Stomach (tissue), 9 donors: ENCODE data around the gene FANCB. TPM values are rescaled to one million over a fixed set of nuclear protein-coding genes. Genes with fewer than 3 reads are reported as not detected.

Experiments
- DNase-seq, 2 donors: peaks; one replicate each; pipeline versions ENCODE4 v3.0.0 to v3.0.0-alpha.2; 2013 to 2019
- H3K27ac ChIP-seq, 5 donors: fragments of 200-600 bp in 4 of 5; sonication (generic) in 4 of 5; one replicate each; pipeline ENCODE4 v1.5.1; 2013 to 2019; ENCODE audit warnings: mild to moderate bottlenecking in 1 of 5, moderate library complexity in 1 of 5
- H3K27me3 ChIP-seq, 3 donors: fragments of 200-600 bp; sonication (generic); one replicate each; pipeline ENCODE4 v1.5.1; 2017 to 2019; ENCODE audit warnings: mixed run types in 1 of 3
- H3K36me3 ChIP-seq, 4 donors: fragments of 200-600 bp; sonication (generic); 1 replicate in 3 of 4; 2 replicates in 1 of 4; pipeline ENCODE4 v1.5.1; 2016 to 2019
- H3K4me1 ChIP-seq, 4 donors: fragments of 200-600 bp; sonication (generic); one replicate each; pipeline ENCODE4 v1.5.1; 2016 to 2019
- H3K4me3 ChIP-seq, 4 donors: fragments of 200-600 bp; sonication (generic) in 3 of 4; one replicate each; pipeline ENCODE4 v1.5.1; 2016 to 2019; ENCODE audit warnings: mild to moderate bottlenecking in 1 of 4
- H3K9me3 ChIP-seq, 4 donors: fragments of 200-600 bp; sonication (generic); one replicate each; pipeline ENCODE4 v1.5.1; 2016 to 2019
- CTCF ChIP-seq, 7 experiments: fragments of 450-650 bp in 4 of 7; fragments of 200-600 bp in 3 of 7; sonication (generic) in 3 of 7; IDR thresholded peaks; one replicate each; pipeline ENCODE4 v1.5.1; 2016 to 2019; ENCODE audit warnings: antibody characterized with exemption in 7 of 7, control low read depth in 2 of 7, mild to moderate bottlenecking in 1 of 7
- EP300 ChIP-seq: sonication (generic); formaldehyde crosslinking; IDR thresholded peaks from one replicate; pipeline ENCODE4 v1.6.1; 2017; ENCODE audit warnings: antibody characterized with exemption
- POLR2A ChIP-seq, 4 donors: fragments of 450-650 bp; IDR thresholded peaks; one replicate each; pipeline ENCODE4 v1.6.1; 2016; ENCODE audit warnings: antibody characterized with exemption in 4 of 4, control low read depth in 2 of 4, mild to moderate bottlenecking in 1 of 4, moderate library complexity in 1 of 4
- POLR2AphosphoS5 ChIP-seq, 3 donors: sonication (generic); formaldehyde crosslinking; IDR thresholded peaks; one replicate each; pipeline ENCODE4 v1.6.1; 2016; ENCODE audit warnings: antibody characterized with exemption in 3 of 3
- WGBS, 5 donors: extraction: QIAGEN DNeasy Blood & Tissue Kit in 3 of 5; methylation state at CpG; one replicate each; pipeline versions ENCODE4 v1.1.5 to v1.1.7; 2013 to 2018; 5-methylcytosine and 5-hydroxymethylcytosine counted together
- intact Hi-C: fragments of 100-400 bp; cut with DNase I; formaldehyde crosslinking; loops from one replicate; pipeline ENCODE4 v1.15.1; 2023; ENCODE audit warnings: low total_unique reads
- polyA plus RNA-seq, 3 donors: library from polyadenylated mRNA; stranded (reverse); fragments of 200-250 nt; gene quantifications; one replicate each; pipeline ENCODE4 v1.2.3, GENCODE V29; 2013
- total RNA-seq, 5 donors: library from RNA; depleted of rRNA; stranded (reverse); fragments of >200 nt; gene quantifications; one replicate each; pipeline versions ENCODE4 v1.1.0 to v1.2.3, GENCODE V29; 2014 to 2016
- donor health status: healthy with polysubstance abuse.
- donor health status: Bipolar disorder and iron deficiency.
- donor health status: healthy.

Gene FANCB
- total and polyA plus RNA-seq, 8 donors, result 0.25 to 5.3 (median 0.66) TPM; not detected in 2

- no peaks in the 10 kb centered on the region for H3K27me3 ChIP-seq
- no peaks in the 10 kb centered on the region for H3K36me3 ChIP-seq
- H3K27ac ChIP-seq, result peak overlapping the region in 1 of 5 donors; percentile 23
- no peaks in the 10 kb centered on the region for H3K4me1 ChIP-seq
- intact Hi-C loops, result no loop called here
- no peak overlapping the region for H3K4me3 ChIP-seq
- no peak for DNase-seq
- TF ChIP-seq EP300 (no peak), POLR2AphosphoS5 (IDR thresholded peaks at IDR 0.05) (no peak)
- WGBS, 5 donors, result 64 to 84% (median 83%) methylated on average over 3 of the region's 3 CpGs
- no peaks in the 10 kb centered on the region for H3K9me3 ChIP-seq
Measured at GRCh38 chrX:14851526-14851925, 21.3 kb downstream of the FANCB start.

GRCh38 chrX:14843666-14844065 lies 29.2 kb downstream of the FANCB start:
- Histone ChIP-seq H3K9me3 (no peaks in the 10 kb centered on the region), H3K36me3 (no peaks in the 10 kb centered on the region), H3K27ac (no peak overlapping the region), H3K4me1 (no peaks in the 10 kb centered on the region), H3K27me3 (no peaks in the 10 kb centered on the region), H3K4me3 (no peak overlapping the region)
- WGBS, 5 donors, result 78 to 95% (median 92%) methylated on average over 4 of the region's 4 CpGs
- TF ChIP-seq POLR2A (IDR thresholded peaks at IDR 0.05), result no peak
- TF ChIP-seq POLR2AphosphoS5 (IDR thresholded peaks at IDR 0.05), result no peak
- TF ChIP-seq EP300, result no peak
- TF ChIP-seq CTCF (IDR thresholded peaks at IDR 0.05), result no peak
- intact Hi-C loops, result no loop called here
- no peak for DNase-seq

GRCh38 chrX:14837155-14837554 lies 35.7 kb downstream of the FANCB start:
- Histone ChIP-seq H3K9me3 (no peaks in the 10 kb centered on the region), H3K4me1 (no peaks in the 10 kb centered on the region), H3K36me3 (no peaks in the 10 kb centered on the region), H3K27me3 (no peaks in the 10 kb centered on the region), H3K27ac (no peak overlapping the region), H3K4me3 (no peak overlapping the region)
- WGBS, 5 donors, result 73 to 100% (median 93%) methylated on average over 2 of the region's 2 CpGs
- TF ChIP-seq POLR2AphosphoS5 (IDR thresholded peaks at IDR 0.05), result no peak
- TF ChIP-seq EP300, result no peak
- DNase-seq, result no peak
- intact Hi-C loops, result no loop called here

- no peak for DNase-seq
- Histone ChIP-seq H3K27me3 (no peaks in the 10 kb centered on the region), H3K4me1 (no peaks in the 10 kb centered on the region)
Measured at GRCh38 chrX:14832586-14832985, 40.3 kb downstream of the FANCB start.

GRCh38 chrX:14832151-14832550 lies 40.7 kb downstream of the FANCB start:
- Histone ChIP-seq H3K27ac (no peak overlapping the region), H3K4me1 (no peaks in the 10 kb centered on the region), H3K9me3 (peaks cover 0 to 12% (median 8%) of the 10 kb centered on the region in 4 donors), H3K36me3 (no peaks in the 10 kb centered on the region), H3K27me3 (no peaks in the 10 kb centered on the region), H3K4me3 (no peak overlapping the region)
- intact Hi-C loops, result no loop called here
- no peak for TF ChIP-seq POLR2AphosphoS5 (IDR thresholded peaks at IDR 0.05)
- no peak for TF ChIP-seq EP300
- TF ChIP-seq CTCF (IDR thresholded peaks at IDR 0.05), result no peak
- TF ChIP-seq POLR2A (IDR thresholded peaks at IDR 0.05), result no peak
- no peak for DNase-seq
- WGBS, 5 donors, result 33 to 75% (median 60%) methylated on average over 2 of the region's 2 CpGs

More at GRCh38 chrX:14832586-14832985, 40.3 kb downstream of the FANCB start:
- intact Hi-C loops, result no loop called here
- no peak overlapping the region for H3K27ac ChIP-seq
- no peaks in the 10 kb centered on the region for H3K36me3 ChIP-seq
- TF ChIP-seq CTCF (IDR thresholded peaks at IDR 0.05), result no peak
- H3K9me3 ChIP-seq, result peaks cover 0 to 12% (median 8%) of the 10 kb centered on the region in 4 donors
- H3K4me3 ChIP-seq, result no peak overlapping the region
